ENCODE data around the gene FBXO47. TPM values are rescaled to one million over a fixed set of nuclear protein-coding genes. Genes with fewer than 3 reads are reported as not detected.

The FBXO47 gene
- total and polyA plus RNA-seq, 2 of the 4 experiments (the other 2 are of a cell fraction), result under 0.01 TPM; not detected in 1

DNA sequence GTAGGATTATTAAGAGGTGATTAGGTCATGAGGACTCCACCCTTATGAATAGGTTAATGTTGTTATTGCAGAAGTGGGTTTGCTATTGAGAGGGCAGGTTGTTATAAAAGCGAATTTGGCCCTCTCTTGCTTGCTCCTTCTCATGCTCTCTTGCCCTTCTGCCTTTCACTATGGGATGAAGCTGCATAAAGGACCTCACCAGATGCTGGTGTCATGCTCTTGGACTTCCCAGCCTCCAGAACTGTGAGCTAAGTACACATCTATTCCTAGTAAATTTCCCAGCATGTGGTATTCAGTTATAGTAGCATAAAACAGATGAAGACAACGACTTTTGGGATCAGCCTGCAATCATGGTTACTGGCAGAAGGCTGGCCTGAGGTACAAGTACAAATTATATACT, 41.4 kb upstream of the FBXO47 start:
- no peak overlapping the region for H2AFZ ChIP-seq (replicated peaks; ENCODE audit: low read length, poor library complexity)
- no peak overlapping the region for H3K27ac ChIP-seq (ENCODE audit: insufficient read depth, low read length)
- no peaks in the 10 kb centered on the region for H3K9me1 ChIP-seq (ENCODE audit: insufficient read depth, low read length)
- in situ Hi-C loops (cut with MboI; ENCODE audit: low sequenced_read_pairs) (no loop called here), dilution Hi-C loops (cut with HindIII; ENCODE audit: low sequenced_read_pairs, unreplicated experiment) (no loop called here), intact Hi-C loops (cut with micrococcal nuclease) (no loop called here)
- no peak overlapping the region for H3K4ac ChIP-seq (ENCODE audit: low read depth, low read length)
- no peaks in the 10 kb centered on the region for H3K36me3 ChIP-seq (ENCODE audit: control insufficient read depth, insufficient read depth, low read length)
- no peak overlapping the region for H3K4me2 ChIP-seq (ENCODE audit: low read depth, low read length)
- no peak overlapping the region for H3K23ac ChIP-seq (ENCODE audit: low read depth, low read length)
- no TSS peak for BruUV-seq (replicated peaks)
- H3K79me1 ChIP-seq (ENCODE audit: low read depth in 1 of 2, low read length in 2 of 2), result no peaks in the 10 kb centered on the region
- ChIA-PET CTCF (no interaction called here), POLR2A (ENCODE audit: unreplicated experiment) (no interaction called here)
- no peak overlapping the region for H2BK20ac ChIP-seq (ENCODE audit: low read depth, low read length)
- no peaks in the 10 kb centered on the region for H4K20me1 ChIP-seq (ENCODE audit: insufficient read depth, low read length)
- H2AK5ac ChIP-seq (ENCODE audit: low read depth, low read length), result no peak overlapping the region
- peaks cover 3% of the 10 kb centered on the region for H3K9me3 ChIP-seq (ENCODE audit: control insufficient read depth, insufficient read depth, low read length)
- no peak overlapping the region for H2BK120ac ChIP-seq (ENCODE audit: low read depth, low read length)
- no peak overlapping the region for H3K56ac ChIP-seq (ENCODE audit: extremely low read depth, insufficient read depth, low read length)
- DNase-seq (no peak), ATAC-seq (ENCODE audit: low read depth) (no peak)
- H4K91ac ChIP-seq (ENCODE audit: insufficient read depth, low read depth, low read length), result no peak overlapping the region
- no peak overlapping the region for H3K14ac ChIP-seq (replicated peaks; ENCODE audit: low read depth, low read length)
- no peak overlapping the region for H3K18ac ChIP-seq (ENCODE audit: low read depth, low read length)
- H3K4me1 ChIP-seq (ENCODE audit: control insufficient read depth, insufficient read depth, low read length), result no peaks in the 10 kb centered on the region; the same call in 1 of the 2 replicates
- H2BK5ac ChIP-seq (ENCODE audit: low read depth, low read length, poor library complexity, severe bottlenecking), result no peak overlapping the region
- no peak overlapping the region for H4K5ac ChIP-seq (ENCODE audit: low read depth, low read length)
- H4K8ac ChIP-seq (ENCODE audit: low read depth in 2 of 2, low read length in 2 of 2), result no peak overlapping the region
- H2BK15ac ChIP-seq (ENCODE audit: low read depth, low read length), result no peak overlapping the region
- WGBS, 2 experiments (ENCODE audit: extremely low coverage in 2 of 2, insufficient read length in 1 of 2), result no CpG with 5 or more reads among the region's 2 CpGs
- TF ChIP-seq MAZ (IDR thresholded peaks at IDR 0.05; ENCODE audit: borderline replicate concordance, low read depth, low read length), result no peak
- TF ChIP-seq, protein P1, sequence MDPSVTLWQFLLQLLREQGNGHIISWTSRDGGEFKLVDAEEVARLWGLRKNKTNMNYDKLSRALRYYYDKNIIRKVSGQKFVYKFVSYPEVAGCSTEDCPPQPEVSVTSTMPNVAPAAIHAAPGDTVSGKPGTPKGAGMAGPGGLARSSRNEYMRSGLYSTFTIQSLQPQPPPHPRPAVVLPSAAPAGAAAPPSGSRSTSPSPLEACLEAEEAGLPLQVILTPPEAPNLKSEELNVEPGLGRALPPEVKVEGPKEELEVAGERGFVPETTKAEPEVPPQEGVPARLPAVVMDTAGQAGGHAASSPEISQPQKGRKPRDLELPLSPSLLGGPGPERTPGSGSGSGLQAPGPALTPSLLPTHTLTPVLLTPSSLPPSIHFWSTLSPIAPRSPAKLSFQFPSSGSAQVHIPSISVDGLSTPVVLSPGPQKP (IDR thresholded peaks at IDR 0.05; ENCODE audit: borderline replicate concordance, low read depth, low read length), result no peak
- TF ChIP-seq SMC3 (IDR thresholded peaks at IDR 0.05; ENCODE audit: low read depth, low read length), result no peak
- TF ChIP-seq RFX5 (IDR thresholded peaks at IDR 0.05; ENCODE audit: low read depth, low read length), result no peak
- TF ChIP-seq CEBPB (IDR thresholded peaks at IDR 0.05; ENCODE audit: low read depth, low read length), result no peak
- TF ChIP-seq NFE2L2 (IDR thresholded peaks at IDR 0.05; ENCODE audit: low read depth, low read length), result no peak
- no peak for TF ChIP-seq BHLHE40 (IDR thresholded peaks at IDR 0.05; ENCODE audit: low read depth, low read length)
- no peak for TF ChIP-seq MXI1 (IDR thresholded peaks at IDR 0.05; ENCODE audit: borderline replicate concordance, low read depth, low read length)
- no peak for TF ChIP-seq POLR2A (IDR thresholded peaks at IDR 0.05; ENCODE audit: low read depth, low read length)
- TF ChIP-seq, protein P2, sequence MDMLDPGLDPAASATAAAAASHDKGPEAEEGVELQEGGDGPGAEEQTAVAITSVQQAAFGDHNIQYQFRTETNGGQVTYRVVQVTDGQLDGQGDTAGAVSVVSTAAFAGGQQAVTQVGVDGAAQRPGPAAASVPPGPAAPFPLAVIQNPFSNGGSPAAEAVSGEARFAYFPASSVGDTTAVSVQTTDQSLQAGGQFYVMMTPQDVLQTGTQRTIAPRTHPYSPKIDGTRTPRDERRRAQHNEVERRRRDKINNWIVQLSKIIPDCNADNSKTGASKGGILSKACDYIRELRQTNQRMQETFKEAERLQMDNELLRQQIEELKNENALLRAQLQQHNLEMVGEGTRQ (IDR thresholded peaks at IDR 0.05; ENCODE audit: low read depth, low read length), result no peak
- no peak for TF ChIP-seq RAD21 (IDR thresholded peaks at IDR 0.05; ENCODE audit: low read length)
- TF ChIP-seq CHD1 (IDR thresholded peaks at IDR 0.05; ENCODE audit: low read depth, low read length), result no peak
- TF ChIP-seq RCOR1 (IDR thresholded peaks at IDR 0.05; ENCODE audit: insufficient replicate concordance, low read length), result no peak
- no peak for TF ChIP-seq MAFK (IDR thresholded peaks at IDR 0.05; ENCODE audit: low read depth, low read length)
- TF ChIP-seq FOS (IDR thresholded peaks at IDR 0.05; ENCODE audit: low read depth, low read length), result no peak
- TF ChIP-seq, protein P3, sequence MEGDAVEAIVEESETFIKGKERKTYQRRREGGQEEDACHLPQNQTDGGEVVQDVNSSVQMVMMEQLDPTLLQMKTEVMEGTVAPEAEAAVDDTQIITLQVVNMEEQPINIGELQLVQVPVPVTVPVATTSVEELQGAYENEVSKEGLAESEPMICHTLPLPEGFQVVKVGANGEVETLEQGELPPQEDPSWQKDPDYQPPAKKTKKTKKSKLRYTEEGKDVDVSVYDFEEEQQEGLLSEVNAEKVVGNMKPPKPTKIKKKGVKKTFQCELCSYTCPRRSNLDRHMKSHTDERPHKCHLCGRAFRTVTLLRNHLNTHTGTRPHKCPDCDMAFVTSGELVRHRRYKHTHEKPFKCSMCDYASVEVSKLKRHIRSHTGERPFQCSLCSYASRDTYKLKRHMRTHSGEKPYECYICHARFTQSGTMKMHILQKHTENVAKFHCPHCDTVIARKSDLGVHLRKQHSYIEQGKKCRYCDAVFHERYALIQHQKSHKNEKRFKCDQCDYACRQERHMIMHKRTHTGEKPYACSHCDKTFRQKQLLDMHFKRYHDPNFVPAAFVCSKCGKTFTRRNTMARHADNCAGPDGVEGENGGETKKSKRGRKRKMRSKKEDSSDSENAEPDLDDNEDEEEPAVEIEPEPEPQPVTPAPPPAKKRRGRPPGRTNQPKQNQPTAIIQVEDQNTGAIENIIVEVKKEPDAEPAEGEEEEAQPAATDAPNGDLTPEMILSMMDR (conservative IDR thresholded peaks at IDR 0.05; ENCODE audit: low read depth, low read length), result no peak
- peaks cover 17% of the 10 kb centered on the region for H3K27me3 ChIP-seq (ENCODE audit: control insufficient read depth, insufficient read depth, low read length)
- H3K4me3 ChIP-seq (ENCODE audit: insufficient read depth, low read depth, low read length), result no peak overlapping the region
- H3K9ac ChIP-seq (ENCODE audit: low read depth, low read length), result no peak overlapping the region
- no peak overlapping the region for H2AK9ac ChIP-seq (replicated peaks; ENCODE audit: low read depth, low read length, poor library complexity)
